GM21515 (cell line): ENCODE data around the gene TREM1.
A peak's percentile ranks its signal among the peaks of the same experiment; 100 is the strongest.

Experiments
- ATAC-seq: cut with Tn5 transposase; IDR thresholded peaks from one replicate; pipeline ENCODE4 v1.9.1; 2021; ENCODE audit not compliant: unreplicated experiment

Gene TREM1

GRCh38 chr6:41286544-41287346 is at the start of gene TREM1:
TSS of gene TREM1 (minus strand) at chr6:41286682. CDS start at chr6:41286655, 27 bp downstream.
- ATAC-seq, result no peak

- no peak for ATAC-seq
Measured at GRCh38 chr6:41335943-41336342, 49.5 kb upstream of the TREM1 start.

GRCh38 chr6:41335296-41335695 is 48.8 kb upstream of the TREM1 start, which contains the start of gene NCR2:
TSS of gene NCR2 (plus strand) at chr6:41335608. CDS start at chr6:41335877, 269 bp downstream.
- ATAC-seq, result no peak

GRCh38 chr6:41334482-41335040 is 48.1 kb upstream of the TREM1 start:
- no peak for ATAC-seq

GRCh38 chr6:41332842-41333736 is 46.6 kb upstream of the TREM1 start:
- ATAC-seq, result no peak

GRCh38 chr6:41332241-41332640 is 45.8 kb upstream of the TREM1 start:
- no peak for ATAC-seq

GRCh38 chr6:41331401-41332150 is 45.1 kb upstream of the TREM1 start:
- ATAC-seq, result no peak

GRCh38 chr6:41327177-41327576 is 40.7 kb upstream of the TREM1 start:
- no peak for ATAC-seq

GRCh38 chr6:41326092-41326491 is 39.6 kb upstream of the TREM1 start:
- ATAC-seq, result no peak

- ATAC-seq, result no peak
Measured at GRCh38 chr6:41325446-41326066, 39.1 kb upstream of the TREM1 start.

GRCh38 chr6:41321183-41321582 is 34.7 kb upstream of the TREM1 start:
- no peak for ATAC-seq

- peak; percentile 87 for ATAC-seq
Measured at GRCh38 chr6:41318654-41319565, 32.4 kb upstream of the TREM1 start.

- no peak for ATAC-seq
Measured at GRCh38 chr6:41318261-41318653, 31.8 kb upstream of the TREM1 start.

- no peak for ATAC-seq
Measured at GRCh38 chr6:41315943-41316620, 29.6 kb upstream of the TREM1 start.

GRCh38 chr6:41315203-41315602 is 28.7 kb upstream of the TREM1 start:
- no peak for ATAC-seq

GRCh38 chr6:41306187-41306854 is 19.8 kb upstream of the TREM1 start:
- no peak for ATAC-seq

- no peak for ATAC-seq
Measured at GRCh38 chr6:41302638-41303037, 16.2 kb upstream of the TREM1 start.

GRCh38 chr6:41298785-41299502 is 12.5 kb upstream of the TREM1 start:
- ATAC-seq, result no peak
